Stomach (tissue), 19 donors: Measurements from ENCODE around the gene RFX4. TPM values are rescaled to one million over a fixed set of nuclear protein-coding genes. Genes with fewer than 3 reads are reported as not detected.

Experiments used
- DNase-seq, 2 donors: peaks; one replicate each; pipeline versions ENCODE4 v3.0.0 to v3.0.0-alpha.2; 2013 to 2019
- H3K27ac ChIP-seq, 5 donors: fragments of 200-600 bp in 4 of 5; sonication (generic) in 4 of 5; one replicate each; pipeline ENCODE4 v1.5.1; 2013 to 2019; ENCODE audit warnings: mild to moderate bottlenecking in 1 of 5, moderate library complexity in 1 of 5
- H3K27me3 ChIP-seq, 3 donors: fragments of 200-600 bp; sonication (generic); one replicate each; pipeline ENCODE4 v1.5.1; 2017 to 2019; ENCODE audit warnings: mixed run types in 1 of 3
- H3K36me3 ChIP-seq, 4 donors: fragments of 200-600 bp; sonication (generic); 1 replicate in 3 of 4; 2 replicates in 1 of 4; pipeline ENCODE4 v1.5.1; 2016 to 2019
- H3K4me1 ChIP-seq, 4 donors: fragments of 200-600 bp; sonication (generic); one replicate each; pipeline ENCODE4 v1.5.1; 2016 to 2019
- H3K4me3 ChIP-seq, 4 donors: fragments of 200-600 bp; sonication (generic) in 3 of 4; one replicate each; pipeline ENCODE4 v1.5.1; 2016 to 2019; ENCODE audit warnings: mild to moderate bottlenecking in 1 of 4
- H3K9me3 ChIP-seq, 4 donors: fragments of 200-600 bp; sonication (generic); one replicate each; pipeline ENCODE4 v1.5.1; 2016 to 2019
- CTCF ChIP-seq, 7 experiments: fragments of 450-650 bp in 4 of 7; fragments of 200-600 bp in 3 of 7; sonication (generic) in 3 of 7; IDR thresholded peaks; one replicate each; pipeline ENCODE4 v1.5.1; 2016 to 2019; ENCODE audit warnings: antibody characterized with exemption in 7 of 7, control low read depth in 2 of 7, mild to moderate bottlenecking in 1 of 7
- EP300 ChIP-seq: sonication (generic); formaldehyde crosslinking; IDR thresholded peaks from one replicate; pipeline ENCODE4 v1.6.1; 2017; ENCODE audit warnings: antibody characterized with exemption
- POLR2A ChIP-seq, 4 donors: fragments of 450-650 bp; IDR thresholded peaks; one replicate each; pipeline ENCODE4 v1.6.1; 2016; ENCODE audit warnings: antibody characterized with exemption in 4 of 4, control low read depth in 2 of 4, mild to moderate bottlenecking in 1 of 4, moderate library complexity in 1 of 4
- POLR2AphosphoS5 ChIP-seq, 3 donors: sonication (generic); formaldehyde crosslinking; IDR thresholded peaks; one replicate each; pipeline ENCODE4 v1.6.1; 2016; ENCODE audit warnings: antibody characterized with exemption in 3 of 3
- WGBS, 5 donors: extraction: QIAGEN DNeasy Blood & Tissue Kit in 3 of 5; methylation state at CpG; one replicate each; pipeline versions ENCODE4 v1.1.5 to v1.1.7; 2013 to 2018; 5-methylcytosine and 5-hydroxymethylcytosine counted together
- intact Hi-C: fragments of 100-400 bp; cut with DNase I; formaldehyde crosslinking; loops from one replicate; pipeline ENCODE4 v1.15.1; 2023; ENCODE audit warnings: low total_unique reads
- long read RNA-seq, 10 donors: transcript quantifications; one replicate each; lab custom pipeline, GENCODE V29; 2026
- polyA plus RNA-seq, 3 donors: library from polyadenylated mRNA; stranded (reverse); fragments of 200-250 nt; gene quantifications; one replicate each; pipeline ENCODE4 v1.2.3, GENCODE V29; 2013
- total RNA-seq, 5 donors: library from RNA; depleted of rRNA; stranded (reverse); fragments of >200 nt; gene quantifications; one replicate each; pipeline versions ENCODE4 v1.1.0 to v1.2.3, GENCODE V29; 2014 to 2016
- donor health status: healthy with polysubstance abuse.
- donor health status: Bipolar disorder and iron deficiency.
- donor health status: healthy.

The RFX4 gene
- total RNA-seq (not detected), polyA plus RNA-seq (not detected)
- long read RNA-seq, donor 1, result 0 reads
- long read RNA-seq, donor 2, result 0 reads
- long read RNA-seq, donor 3, result 0 reads
- long read RNA-seq, donor 4, result 0 reads
- long read RNA-seq, donor 5, result 0 reads
- long read RNA-seq, donor 6, result 0 reads
- long read RNA-seq, donor 7, result 0 reads
- long read RNA-seq, donor 8, result 0 reads
- long read RNA-seq, donor 9, result 0 reads
- long read RNA-seq, donor 10, result 0 reads

GRCh38 chr12:106582641-106583230, at the start of gene RFX4:
RFX4 (plus strand) TSS chr12:106583004; CDS start chr12:106583321, 317 bp downstream.
- H3K27me3 ChIP-seq, result peaks cover 48 to 99% (median 88%) of the 10 kb centered on the region in 3 donors
- H3K4me3 ChIP-seq, result peak within 1 kb of the TSS; percentile 33 to 51 (median 41)

GRCh38 chr12:106541201-106541600, 41.6 kb upstream of the RFX4 start:
- no peak for TF ChIP-seq POLR2A (IDR thresholded peaks at IDR 0.05)
- Histone ChIP-seq H3K9me3 (peaks cover 0 to 18% (median 9%) of the 10 kb centered on the region in 4 donors), H3K36me3 (no peaks in the 10 kb centered on the region), H3K4me1 (no peaks in the 10 kb centered on the region), H3K27ac (no peak overlapping the region), H3K4me3 (no peak overlapping the region), H3K27me3 (peaks cover 0 to 1% (median 0%) of the 10 kb centered on the region in 3 donors)
- intact Hi-C loops, result no loop called here
- no peak for DNase-seq

More at GRCh38 chr12:106582641-106583230, at the start of gene RFX4:
- peak in 1 of 2 donors; percentile 23 for DNase-seq
- TF ChIP-seq EP300 (no peak), POLR2AphosphoS5 (IDR thresholded peaks at IDR 0.05) (no peak), CTCF (IDR thresholded peaks at IDR 0.05) (no peak), POLR2A (IDR thresholded peaks at IDR 0.05) (no peak)
- H3K36me3 ChIP-seq, result no peaks in the 10 kb centered on the region
- H3K27ac ChIP-seq, result no peak within 1 kb of the TSS
- intact Hi-C loops, result no loop called here
- 1 to 7% (median 4%) methylated on average over 23 to 29 of the region's 29 CpGs for WGBS, 5 donors
- no peaks in the 10 kb centered on the region for H3K9me3 ChIP-seq
- peaks cover 42 to 74% (median 59%) of the 10 kb centered on the region in 4 donors for H3K4me1 ChIP-seq

- Histone ChIP-seq H3K4me3 (no peak overlapping the region), H3K9me3 (peaks cover 0 to 13% (median 11%) of the 10 kb centered on the region in 4 donors), H3K27me3 (peaks cover 0 to 15% (median 0%) of the 10 kb centered on the region in 3 donors), H3K36me3 (no peaks in the 10 kb centered on the region), H3K4me1 (no peaks in the 10 kb centered on the region), H3K27ac (no peak overlapping the region)
- intact Hi-C loops, result no loop called here
- WGBS, 5 donors, result 74 to 83% (median 79%) methylated on average over 9 of the region's 9 CpGs
- DNase-seq, result no peak
- TF ChIP-seq POLR2AphosphoS5 (IDR thresholded peaks at IDR 0.05) (no peak), EP300 (no peak), POLR2A (IDR thresholded peaks at IDR 0.05) (no peak), CTCF (IDR thresholded peaks at IDR 0.05) (no peak)
Observed at GRCh38 chr12:106551410-106551809, 31.4 kb upstream of the RFX4 start.

GRCh38 chr12:106552228-106552627, 30.6 kb upstream of the RFX4 start:
- H3K27me3 ChIP-seq, result peaks cover 0 to 15% (median 0%) of the 10 kb centered on the region in 3 donors
- H3K4me3 ChIP-seq, result no peak overlapping the region
- no peaks in the 10 kb centered on the region for H3K36me3 ChIP-seq
- TF ChIP-seq POLR2A (IDR thresholded peaks at IDR 0.05) (no peak), EP300 (no peak), POLR2AphosphoS5 (IDR thresholded peaks at IDR 0.05) (no peak), CTCF (IDR thresholded peaks at IDR 0.05) (no peak)
- 81 to 95% (median 88%) methylated on average over 1 of the region's 1 CpG for WGBS, 5 donors
- H3K9me3 ChIP-seq, result peaks cover 0 to 13% (median 11%) of the 10 kb centered on the region in 4 donors
- intact Hi-C loops, result no loop called here
- DNase-seq, result no peak
- no peak overlapping the region for H3K27ac ChIP-seq
- no peaks in the 10 kb centered on the region for H3K4me1 ChIP-seq
